Measurements from ENCODE around the gene DAG1. TPM values are rescaled to one million over a fixed set of nuclear protein-coding genes. Genes with fewer than 3 reads are reported as not detected.

Gene DAG1
- 1 to 10 TPM; 9.4 to 9.6 TPM for total RNA-seq

DNA sequence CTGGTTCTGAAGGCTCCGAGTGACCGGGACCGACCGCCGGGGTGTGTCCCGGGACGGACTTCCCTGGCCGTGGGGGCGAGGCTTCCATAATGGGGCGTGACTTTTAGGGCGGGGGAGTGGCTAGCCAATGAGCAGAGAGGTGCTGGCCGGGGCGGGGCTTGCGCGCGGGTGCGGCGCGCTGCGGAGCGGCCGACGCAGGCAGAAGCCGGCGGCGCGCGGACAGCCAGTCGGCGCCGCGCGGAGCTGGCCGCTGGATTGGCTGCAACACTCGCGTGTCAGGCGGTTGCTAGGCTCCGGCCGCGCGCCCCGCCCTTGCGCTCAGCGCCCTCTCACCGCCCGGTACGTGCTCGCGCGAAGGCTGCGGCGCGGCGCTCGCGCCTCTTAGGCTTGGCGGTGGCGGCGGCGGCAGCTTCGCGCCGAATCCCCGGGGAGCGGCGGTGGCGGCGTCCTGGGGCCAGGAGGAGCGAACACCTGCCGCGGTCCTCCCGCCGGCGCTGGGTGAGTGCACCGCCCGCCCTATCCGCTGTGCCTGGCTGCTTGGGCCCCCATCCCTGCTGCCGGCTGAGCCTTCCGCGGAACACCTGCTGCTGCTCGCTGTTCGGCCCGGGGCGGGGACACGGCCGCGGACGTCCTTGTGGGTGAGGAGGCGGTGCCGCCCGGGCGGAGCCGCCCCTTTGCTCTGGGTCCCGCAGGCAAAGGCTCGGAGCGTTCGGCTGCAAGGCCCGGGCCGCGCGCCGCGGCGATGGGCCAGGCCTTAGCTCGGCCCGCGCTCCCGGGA is at the start of gene DAG1:
DAG1 (plus strand) TSS at position 332 of the 778 bp plus-strand sequence. CDS start 40,268 bp downstream, outside the sequence.
- peak; percentile 97 for DNase-seq
- Mint-ChIP-seq H3K36me3 (no peaks in the 10 kb centered on the region), H3K4me3 (peak within 1 kb of the TSS; percentile 91), H3K27ac (peak within 1 kb of the TSS; percentile 87), H3K27me3 (no peaks in the 10 kb centered on the region), H3K9me3 (no peaks in the 10 kb centered on the region), H3K4me1 (ENCODE audit: low read depth) (peaks cover 21% of the 10 kb centered on the region)
- POLR2A ChIA-PET: interaction anchor here (0.5 to 2.5 kb wide), 10 partner anchors 14 to 1023 kb away, joined by 3 to 15 read pairs (median 5); partner anchors contain the start of genes ATRIP, NICN1, QRICH1 and RHOA
- CTCF ChIA-PET: interaction anchor here (0.8 to 2.0 kb wide), 6 partner anchors 21 to 299 kb away, joined by 3 to 15 read pairs (median 8); partner anchors contain the start of genes KLHDC8B and USP4
- intact Hi-C loops (cut with micrococcal nuclease): loop anchor here (1.0 to 2.0 kb wide), 4 partner anchors 58 to 332 kb away; partner anchors contain the start of genes APEH, TCTA and USP4

DNA sequence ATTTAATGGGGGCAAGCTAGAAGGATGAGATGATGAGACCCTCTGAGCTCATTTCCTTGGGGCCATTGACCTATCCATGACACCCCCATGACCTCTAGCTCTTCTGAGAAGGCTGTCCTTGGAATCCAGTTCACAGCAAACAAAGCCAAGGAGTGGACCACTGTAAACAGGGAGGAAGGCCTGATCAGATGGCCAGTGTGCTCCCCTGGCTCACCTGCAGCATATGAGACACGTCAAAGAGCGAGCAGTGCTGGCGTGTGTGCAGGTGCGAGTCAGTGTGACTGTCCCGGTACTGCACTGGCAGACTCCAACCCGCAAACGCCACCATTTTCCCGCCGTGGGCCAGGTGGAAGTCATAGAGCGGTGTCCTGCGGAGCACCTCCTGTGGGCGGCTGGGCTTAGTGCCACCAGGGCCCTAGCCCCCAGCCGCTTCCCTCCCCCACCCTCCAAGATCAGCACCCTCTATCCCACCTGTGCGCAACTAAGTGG is 48.1 kb upstream of the DAG1 start:
- Mint-ChIP-seq H3K4me3 (no peak overlapping the region), H3K27ac (no peak overlapping the region), H3K36me3 (peaks cover 7% of the 10 kb centered on the region), H3K27me3 (no peaks in the 10 kb centered on the region), H3K4me1 (ENCODE audit: low read depth) (peaks cover 46% of the 10 kb centered on the region), H3K9me3 (no peaks in the 10 kb centered on the region)
- ChIA-PET POLR2A (interaction anchor here (0.8 to 1.6 kb wide), 2 partner anchors 9 to 10 kb away, joined by 4 to 9 read pairs; partner anchors contain the start of genes RHOA and TCTA), CTCF (interaction anchor here (0.6 to 1.3 kb wide), 2 partner anchors 27 to 1287 kb away, joined by 3 to 5 read pairs; no protein-coding TSS in a partner anchor)
- no peak for DNase-seq
- intact Hi-C loops (cut with micrococcal nuclease): loop anchor here (1.0 kb wide), 2 partner anchors 7 to 10 kb away; partner anchors contain the start of genes NICN1 and TCTA

DNA sequence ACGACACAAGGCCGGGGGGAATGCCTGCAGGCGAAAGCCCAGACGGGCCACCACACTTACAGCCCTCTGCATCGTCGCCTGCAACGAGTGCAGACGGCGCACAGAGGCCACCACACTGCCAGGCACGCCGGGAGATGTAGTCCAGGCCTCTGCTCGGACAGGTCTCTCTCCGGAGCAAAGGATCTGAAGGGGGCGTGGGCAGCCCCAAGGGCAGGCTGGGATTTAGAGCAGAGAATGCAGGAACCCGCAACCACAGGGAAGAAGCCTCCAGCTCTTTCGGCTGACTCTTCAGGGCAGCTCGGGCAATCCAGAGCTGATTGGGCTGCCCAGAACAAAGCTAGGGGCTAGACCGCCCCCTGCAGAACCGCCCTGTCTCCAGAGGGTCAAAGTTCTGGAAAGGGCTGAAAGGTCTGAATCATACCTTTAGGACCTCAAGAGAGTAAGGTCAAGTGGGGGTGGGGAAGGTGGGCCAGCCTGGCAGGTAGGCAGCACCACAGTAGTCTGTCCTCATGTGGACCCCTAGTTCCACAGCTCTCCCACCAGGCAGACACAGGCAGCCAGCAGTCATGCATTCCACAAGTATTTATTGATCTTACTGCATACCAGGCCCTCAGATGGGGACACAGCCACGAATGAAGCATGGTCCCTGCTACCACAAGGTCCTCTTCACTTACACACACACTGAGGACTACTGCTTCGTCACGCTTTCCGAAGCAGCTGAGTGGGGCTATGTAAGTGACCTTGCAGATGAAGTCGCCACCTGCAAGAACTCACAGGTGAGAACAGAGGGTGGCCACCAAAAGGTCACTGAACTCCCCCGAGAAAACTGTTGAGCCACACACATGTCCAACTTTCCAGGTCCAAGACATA is 47.5 kb upstream of the DAG1 start, which contains the start of gene AMT:
AMT (minus strand) TSS at position 95 of the 870 bp plus-strand sequence; CDS start at position 72, 23 bp downstream.
- no peak for DNase-seq

DNA sequence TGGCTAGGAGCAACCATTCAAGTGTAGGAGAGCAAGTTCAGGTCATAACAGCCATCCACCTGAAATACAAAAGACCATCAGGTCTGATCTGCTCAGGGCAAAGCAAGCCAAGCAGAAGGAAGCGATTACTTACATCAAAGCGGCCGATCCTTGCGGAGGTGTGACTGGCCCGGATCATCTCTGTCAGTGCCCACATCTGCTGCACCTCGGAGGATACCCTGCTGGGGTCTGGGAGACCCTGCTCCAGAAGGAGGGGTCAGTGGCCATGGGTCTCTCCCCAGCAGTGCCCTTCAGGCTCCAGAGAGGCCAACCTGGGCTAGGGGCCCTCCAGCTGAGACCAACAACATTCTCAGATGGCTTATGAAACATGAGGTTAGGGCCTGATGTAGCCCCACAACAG is 45.3 kb upstream of the DAG1 start:
- DNase-seq: no peak
- intact Hi-C loops (cut with micrococcal nuclease): no loop called here
- H3K4me1 Mint-ChIP-seq (ENCODE audit: low read depth): peaks cover 36% of the 10 kb centered on the region
- no peaks in the 10 kb centered on the region for H3K27me3 Mint-ChIP-seq
- no peak overlapping the region for H3K27ac Mint-ChIP-seq
- H3K9me3 Mint-ChIP-seq: no peaks in the 10 kb centered on the region
- ChIA-PET POLR2A (interaction anchor here (2.7 kb wide), 1 partner anchor 8 kb away, joined by 11 read pairs; no protein-coding TSS in a partner anchor), CTCF (interaction anchor here (1.1 kb wide), 1 partner anchor 9 kb away, joined by 3 read pairs; no protein-coding TSS in a partner anchor)
- no peak overlapping the region for H3K4me3 Mint-ChIP-seq
- peaks cover 2% of the 10 kb centered on the region for H3K36me3 Mint-ChIP-seq

More for the DNA sequence above, 47.5 kb upstream of the DAG1 start, which contains the start of gene AMT:
- Mint-ChIP-seq H3K36me3 (peaks cover 7% of the 10 kb centered on the region), H3K27me3 (no peaks in the 10 kb centered on the region), H3K4me3 (no peak within 1 kb of the TSS), H3K4me1 (ENCODE audit: low read depth) (peaks cover 39% of the 10 kb centered on the region), H3K9me3 (no peaks in the 10 kb centered on the region), H3K27ac (peak within 1 kb of the TSS; percentile 48)
- CTCF ChIA-PET: interaction anchor here (1.3 kb wide), 1 partner anchor 27 kb away, joined by 3 read pairs; no protein-coding TSS in a partner anchor
- POLR2A ChIA-PET: no interaction called here
- intact Hi-C loops (cut with micrococcal nuclease): no loop called here

DNA sequence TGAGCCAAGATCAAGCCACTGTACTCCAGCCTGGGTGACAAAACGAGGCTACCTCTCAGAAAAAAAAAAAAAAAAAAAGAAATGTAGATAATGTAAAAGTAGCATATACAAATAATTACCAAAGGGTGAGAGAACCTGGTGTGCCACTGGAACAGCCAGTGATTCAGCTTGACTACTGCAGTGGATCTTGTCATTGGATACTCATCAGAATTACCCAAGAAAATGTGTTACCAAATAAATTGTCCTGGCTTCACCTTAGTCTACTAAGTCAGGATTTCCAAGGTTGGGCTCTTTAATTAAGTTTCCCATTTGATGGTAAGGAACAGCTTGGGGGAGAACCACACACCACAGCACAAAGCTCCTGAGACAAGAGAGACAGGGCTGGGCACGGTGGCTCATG is 42.5 kb upstream of the DAG1 start:
- no peak overlapping the region for H3K27ac Mint-ChIP-seq
- peaks cover 14% of the 10 kb centered on the region for H3K4me1 Mint-ChIP-seq (ENCODE audit: low read depth)
- no peaks in the 10 kb centered on the region for H3K9me3 Mint-ChIP-seq
- peaks cover 2% of the 10 kb centered on the region for H3K36me3 Mint-ChIP-seq
- no peaks in the 10 kb centered on the region for H3K27me3 Mint-ChIP-seq
- intact Hi-C loops (cut with micrococcal nuclease): no loop called here
- ChIA-PET POLR2A (interaction anchor here (1.3 to 2.7 kb wide), 3 partner anchors 8 to 42 kb away, joined by 7 to 11 read pairs (median 7); partner anchors contain the start of gene DAG1), CTCF (interaction anchor here (0.7 to 2.1 kb wide), 3 partner anchors 11 to 148 kb away, joined by 3 to 10 read pairs (median 9); partner anchors contain the start of gene USP4)
- DNase-seq: no peak
- H3K4me3 Mint-ChIP-seq: peak overlapping the region; percentile 77

DNA sequence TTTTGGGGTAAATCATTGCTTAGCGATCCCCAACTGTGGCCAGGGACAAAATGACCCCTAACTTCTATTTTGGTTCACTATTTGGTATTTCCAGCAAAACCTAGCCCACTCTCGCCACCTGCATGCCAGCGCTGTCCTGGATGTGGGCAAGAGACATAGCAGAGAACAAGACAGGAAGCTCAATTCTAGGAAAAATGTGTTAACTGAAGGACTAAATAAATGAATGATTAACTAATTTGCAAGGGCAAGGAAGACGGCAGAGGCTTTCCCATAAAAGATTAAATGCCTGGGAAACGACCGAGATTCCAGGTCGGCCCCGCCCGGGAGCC is 41.4 kb upstream of the DAG1 start:
- intact Hi-C loops (cut with micrococcal nuclease): loop anchor here (1.0 to 2.0 kb wide), 4 partner anchors 7 to 20 kb away; partner anchors contain the start of gene TCTA
- no peaks in the 10 kb centered on the region for H3K9me3 Mint-ChIP-seq
- H3K36me3 Mint-ChIP-seq: peaks cover 2% of the 10 kb centered on the region
- H3K4me3 Mint-ChIP-seq: peak overlapping the region; percentile 77
- peaks cover 14% of the 10 kb centered on the region for H3K4me1 Mint-ChIP-seq (ENCODE audit: low read depth)
- POLR2A ChIA-PET: interaction anchor here (0.8 to 2.4 kb wide), 8 partner anchors 10 to 872 kb away, joined by 3 to 11 read pairs (median 6); partner anchors contain the start of genes DAG1, PFKFB4, RHOA and TCTA
- DNase-seq: no peak
- CTCF ChIA-PET: interaction anchor here (1.0 to 2.1 kb wide), 7 partner anchors 10 to 127 kb away, joined by 3 to 10 read pairs (median 5); partner anchors contain the start of gene USP4
- peak overlapping the region; percentile 73 for H3K27ac Mint-ChIP-seq
- no peaks in the 10 kb centered on the region for H3K27me3 Mint-ChIP-seq

DNA sequence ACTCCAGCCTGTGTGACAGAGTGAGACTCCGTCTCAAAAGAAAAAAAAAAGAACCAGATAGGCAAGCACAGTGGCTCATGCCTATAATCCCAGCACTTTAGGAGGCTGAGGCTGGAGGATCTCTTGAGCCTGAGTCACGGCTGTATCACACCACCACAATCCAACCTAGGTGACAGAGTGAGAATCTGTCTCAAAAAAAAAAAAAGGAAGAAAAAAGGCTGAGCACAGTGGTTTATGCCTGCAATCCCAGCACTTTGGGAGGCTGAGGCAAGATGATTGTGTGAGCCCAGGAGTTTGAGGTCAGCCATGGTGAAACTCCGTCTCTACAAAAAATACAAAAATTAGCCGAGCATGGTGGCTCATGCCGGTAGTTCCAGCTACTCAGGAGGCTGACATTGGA is 35.3 kb upstream of the DAG1 start:
- ChIA-PET POLR2A (no interaction called here), CTCF (no interaction called here)
- Mint-ChIP-seq H3K27ac (no peak overlapping the region), H3K27me3 (no peaks in the 10 kb centered on the region), H3K4me1 (ENCODE audit: low read depth) (no peaks in the 10 kb centered on the region), H3K9me3 (no peaks in the 10 kb centered on the region), H3K36me3 (no peaks in the 10 kb centered on the region), H3K4me3 (no peak overlapping the region)
- intact Hi-C loops (cut with micrococcal nuclease): no loop called here
- no peak for DNase-seq

DNA sequence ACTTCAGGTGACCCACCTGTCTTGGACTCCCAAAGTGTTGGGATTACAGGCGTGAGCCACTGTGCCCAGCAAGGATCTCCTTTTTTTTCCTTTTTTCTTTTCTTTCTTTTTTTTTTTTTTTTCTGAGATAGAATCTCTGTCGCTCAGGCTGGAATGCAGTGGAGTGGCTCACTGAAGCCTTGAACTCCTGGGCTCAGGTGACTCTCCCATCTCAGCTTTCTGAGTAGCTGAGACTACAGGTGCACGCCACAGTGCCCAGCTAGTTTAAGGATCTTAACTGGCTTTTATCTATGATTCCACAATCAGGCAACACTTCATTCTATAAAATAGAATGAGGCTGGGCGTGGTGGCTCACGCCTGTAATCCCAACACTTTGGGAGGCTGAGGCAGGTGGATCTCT is 24.7 kb upstream of the DAG1 start:
- H3K27ac Mint-ChIP-seq: no peak overlapping the region
- POLR2A ChIA-PET: interaction anchor here (1.6 kb wide), 1 partner anchor 30 kb away, joined by 4 read pairs; no protein-coding TSS in a partner anchor
- CTCF ChIA-PET: interaction anchor here (0.7 to 2.7 kb wide), 6 partner anchors 30 to 777 kb away, joined by 3 to 10 read pairs (median 6); partner anchors contain the start of genes KLHDC8B and USP4
- no peak for DNase-seq
- H3K36me3 Mint-ChIP-seq: no peaks in the 10 kb centered on the region
- H3K4me1 Mint-ChIP-seq (ENCODE audit: low read depth): peaks cover 15% of the 10 kb centered on the region
- intact Hi-C loops (cut with micrococcal nuclease): loop anchor here (5.0 to 10.0 kb wide), 2 partner anchors 88 to 421 kb away; partner anchors contain the start of genes GPX1, IMPDH2 and NDUFAF3
- H3K4me3 Mint-ChIP-seq: no peak overlapping the region
- no peaks in the 10 kb centered on the region for H3K9me3 Mint-ChIP-seq
- H3K27me3 Mint-ChIP-seq: no peaks in the 10 kb centered on the region

DNA sequence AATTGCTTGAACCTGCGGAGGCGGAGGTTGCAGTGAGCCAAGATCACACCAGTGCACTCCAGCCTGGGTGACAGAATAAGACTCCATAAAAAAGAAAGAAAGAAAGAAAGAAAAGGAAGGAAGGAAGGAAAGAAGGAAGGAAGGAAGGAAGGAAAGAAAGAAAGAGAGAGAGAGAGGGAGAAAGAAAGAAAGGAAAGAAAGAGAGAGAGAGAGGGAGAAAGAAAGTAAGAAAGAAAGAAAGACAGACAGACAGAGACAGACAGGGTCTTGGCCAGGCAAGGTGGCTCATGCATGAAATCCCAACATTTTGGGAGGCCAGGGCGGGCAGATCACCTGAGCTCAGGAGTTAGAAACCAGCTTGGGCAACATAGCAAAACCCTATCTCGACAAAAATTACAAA is 16.4 kb upstream of the DAG1 start:
- no peak for DNase-seq
- intact Hi-C loops (cut with micrococcal nuclease): no loop called here
- Mint-ChIP-seq H3K4me1 (ENCODE audit: low read depth) (peaks cover 4% of the 10 kb centered on the region), H3K27me3 (no peaks in the 10 kb centered on the region), H3K9me3 (no peaks in the 10 kb centered on the region), H3K36me3 (no peaks in the 10 kb centered on the region), H3K27ac (no peak overlapping the region), H3K4me3 (no peak overlapping the region)
- ChIA-PET CTCF (interaction anchor here (1.7 kb wide), 1 partner anchor 38 kb away, joined by 7 read pairs; no protein-coding TSS in a partner anchor), POLR2A (interaction anchor here (1.3 kb wide), 1 partner anchor 16 kb away, joined by 6 read pairs; no protein-coding TSS in a partner anchor)

DNA sequence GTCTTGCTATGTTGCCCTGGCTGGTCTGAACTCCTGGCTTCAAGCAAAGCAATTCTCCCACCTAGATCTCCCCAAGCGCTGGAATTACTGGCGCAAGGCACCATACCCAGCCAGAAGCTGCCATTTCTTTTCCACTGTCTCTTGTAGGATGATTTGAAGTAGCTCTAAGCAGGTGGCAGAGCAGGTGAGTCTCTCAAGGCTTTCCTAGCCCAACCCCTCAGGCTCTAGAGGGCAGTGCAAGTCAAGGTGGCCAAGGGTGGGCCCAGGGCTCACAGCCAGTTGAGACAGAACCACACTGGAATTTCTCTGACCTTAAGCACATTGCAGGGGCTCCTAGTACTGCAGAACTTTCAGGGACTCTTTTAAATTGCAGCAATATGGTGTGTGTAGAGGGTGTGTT is 15.6 kb upstream of the DAG1 start:
- Mint-ChIP-seq H3K36me3 (no peaks in the 10 kb centered on the region), H3K4me1 (ENCODE audit: low read depth) (no peaks in the 10 kb centered on the region), H3K27me3 (no peaks in the 10 kb centered on the region), H3K9me3 (no peaks in the 10 kb centered on the region), H3K4me3 (no peak overlapping the region), H3K27ac (no peak overlapping the region)
- no peak for DNase-seq
- CTCF ChIA-PET: no interaction called here
- intact Hi-C loops (cut with micrococcal nuclease): no loop called here
- POLR2A ChIA-PET: no interaction called here
